Gastrocnemius medialis (tissue), 4 donors: ENCODE data around the gene LDHAL6A.

ENCODE experiments used
- CTCF ChIP-seq, 5 experiments: fragments of 450-650 bp in 3 of 5; fragments of 200-600 bp in 2 of 5; sonication (generic) in 2 of 5; IDR thresholded peaks in 4 of 5; conservative IDR thresholded peaks in 1 of 5; 1 replicate in 4 of 5; 2 replicates in 1 of 5; pipeline ENCODE4 v1.5.1; 2016 to 2019; ENCODE audit warnings: antibody characterized with exemption in 5 of 5, mild to moderate bottlenecking in 3 of 5, moderate library complexity in 3 of 5
- POLR2A ChIP-seq, 2 donors: fragments of 450-650 bp; IDR thresholded peaks; one replicate each; pipeline ENCODE4 v1.6.1; 2017; ENCODE audit warnings: antibody characterized with exemption in 2 of 2, mild to moderate bottlenecking in 2 of 2, moderate library complexity in 2 of 2

GRCh38 chr11:18461909-18462308 lies 6.3 kb downstream of the LDHAL6A start:
- no peak for TF ChIP-seq CTCF (IDR thresholded peaks at IDR 0.05 in 4 of 5, conservative IDR thresholded peaks at IDR 0.05 in 1 of 5)
- TF ChIP-seq POLR2A (IDR thresholded peaks at IDR 0.05) = no peak
